ENCODE measurements around the gene SZT2.

- TF ChIP-seq CTCF (IDR thresholded peaks at IDR 0.05) (no peak), POLR2A (IDR thresholded peaks at IDR 0.05) (no peak), EP300 (IDR thresholded peaks at IDR 0.05) (no peak)
Observed at GRCh38 chr1:43447891-43448708, 58.4 kb downstream of the SZT2 start.

All from tibial nerve (tissue), 4 donors.